ENCODE results near the gene OR2A12.
"Not testable (repeated sequence)": the region's sequence is repeated elsewhere in the genome, so short reads cannot be mapped to it uniquely, and the experiment has no call there.

The OR2A12 gene

DNA sequence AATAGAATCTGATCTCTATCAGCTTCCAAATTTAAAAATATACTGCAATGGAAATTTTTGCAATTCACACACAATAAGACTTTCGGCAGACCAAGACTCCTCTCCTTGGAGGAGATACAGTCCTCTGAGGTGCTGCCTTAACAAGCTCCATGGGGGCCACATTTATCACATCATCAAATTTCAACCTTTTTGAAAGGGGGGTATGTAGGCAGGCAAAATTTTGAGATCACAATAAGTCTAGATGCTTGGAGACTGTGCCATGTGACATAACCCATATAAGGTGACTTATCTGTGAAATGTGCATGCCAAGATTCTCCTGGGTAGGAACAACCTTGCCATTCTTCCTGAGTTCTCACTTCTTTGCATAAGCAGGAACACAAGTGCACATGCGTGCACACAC, at the start of gene OR2A12:
Gene OR2A12, plus strand, starts transcription at position 301 of the 400 bp plus-strand sequence. CDS start 8,830 bp downstream, outside the sequence.
- no peak for DNase-seq

DNA sequence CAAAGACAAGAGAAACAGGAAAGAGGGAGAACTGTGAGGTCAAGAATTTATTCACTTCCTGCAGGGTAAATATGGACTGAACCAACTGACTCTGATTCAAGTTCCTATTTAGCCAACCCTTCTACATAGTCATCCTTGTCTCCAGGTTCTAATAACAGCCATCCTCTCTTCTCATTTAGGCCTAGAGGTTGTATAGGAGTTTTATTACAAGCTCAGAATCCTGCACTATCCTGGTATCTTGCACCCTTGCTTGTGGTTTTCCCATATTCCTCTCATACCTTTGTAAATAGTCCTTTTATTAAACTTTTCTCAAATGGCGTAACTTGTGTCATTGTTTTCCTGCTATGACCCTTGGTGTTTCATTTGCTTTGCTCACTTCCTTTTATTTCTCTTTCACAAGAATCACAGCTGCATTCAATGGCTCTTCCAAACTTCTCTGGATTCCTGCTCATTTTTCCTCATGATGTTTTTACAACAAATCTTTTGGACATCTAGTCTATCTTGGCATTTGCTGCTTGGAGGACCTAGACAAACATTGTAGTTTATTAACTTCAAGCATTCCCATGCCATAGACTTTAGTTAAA, 49.7 kb upstream of the OR2A12 start:
- no peak for DNase-seq

DNA sequence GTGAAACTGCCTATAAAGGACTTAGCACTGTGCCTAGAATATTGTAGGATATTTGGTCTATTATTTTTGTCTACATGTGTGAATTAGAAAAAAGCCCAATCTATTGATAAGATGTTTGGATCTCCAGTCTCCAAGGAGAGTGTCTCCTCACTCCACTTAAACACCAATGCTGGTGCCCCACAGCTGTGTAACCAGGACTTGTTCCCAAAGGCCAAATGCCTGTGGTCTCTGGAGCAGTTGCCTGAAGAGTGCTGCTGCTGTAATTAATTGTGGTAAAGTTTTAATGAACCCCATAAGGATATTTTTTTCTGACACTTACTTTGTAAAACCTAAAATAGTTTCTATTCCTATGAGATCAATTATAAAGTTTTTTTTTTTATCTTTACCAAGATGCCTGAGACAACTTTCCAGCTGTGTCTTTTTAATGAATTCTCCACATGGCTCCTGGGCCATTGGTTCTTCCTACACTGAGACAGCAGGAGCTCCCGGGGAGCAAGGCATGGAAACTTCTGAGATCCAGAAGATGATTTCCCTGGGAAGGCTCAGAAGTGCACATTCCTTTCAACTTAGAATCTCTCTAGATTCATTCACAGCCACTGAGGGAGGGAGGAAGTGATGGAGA, 48.6 kb upstream of the OR2A12 start:
- no peak for DNase-seq

- DNase-seq, result no peak
Observed at GRCh38 chr7:144038887-144039286, 47.2 kb upstream of the OR2A12 start.

DNA sequence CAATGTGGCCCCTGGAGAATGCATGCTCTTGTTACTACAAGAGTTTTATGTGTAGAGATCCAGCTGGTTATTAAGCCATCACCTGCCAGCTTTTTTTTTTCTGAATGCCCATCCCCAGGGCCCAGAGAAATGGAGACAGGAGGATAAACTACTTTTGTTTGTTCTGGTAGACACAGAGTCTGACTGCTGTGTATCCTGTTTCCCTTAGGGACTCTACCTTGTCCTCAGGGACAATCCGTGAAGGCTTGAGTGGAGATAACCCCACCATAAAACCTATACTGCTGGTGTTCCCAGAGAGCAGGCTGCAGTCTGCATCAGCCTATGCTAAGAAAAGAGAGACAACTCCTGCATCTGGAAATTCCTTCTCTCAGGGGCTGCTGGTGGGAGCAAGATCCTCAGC, 37.4 kb upstream of the OR2A12 start, which contains the start of gene OR2A5:
Gene OR2A5, plus strand, starts transcription at position 301 of the 400 bp plus-strand sequence. CDS start 1,454 bp downstream, outside the sequence.
- DNase-seq, result no peak

DNA sequence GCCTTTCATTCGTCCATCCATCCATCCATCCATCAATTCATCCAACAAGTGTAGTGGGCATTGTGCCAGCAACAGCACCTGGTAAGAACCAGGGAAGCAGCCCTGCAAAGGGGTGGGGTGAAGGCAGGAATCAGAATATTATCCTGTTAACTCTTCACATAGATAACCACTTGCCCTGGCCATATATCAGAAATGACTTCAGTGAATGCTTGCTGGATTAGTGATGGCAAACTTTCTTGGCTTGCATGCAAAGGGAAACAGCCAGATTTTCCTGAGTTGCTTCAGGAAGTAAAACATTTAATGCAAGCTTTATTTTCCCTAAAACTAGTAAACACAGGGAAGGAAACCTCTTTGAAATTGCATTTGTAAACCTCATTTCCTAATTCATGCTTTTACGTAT, 36.6 kb upstream of the OR2A12 start:
- no peak for DNase-seq

- no peak for DNase-seq
Observed at GRCh38 chr7:144050093-144050492, 36.0 kb upstream of the OR2A12 start.

DNA sequence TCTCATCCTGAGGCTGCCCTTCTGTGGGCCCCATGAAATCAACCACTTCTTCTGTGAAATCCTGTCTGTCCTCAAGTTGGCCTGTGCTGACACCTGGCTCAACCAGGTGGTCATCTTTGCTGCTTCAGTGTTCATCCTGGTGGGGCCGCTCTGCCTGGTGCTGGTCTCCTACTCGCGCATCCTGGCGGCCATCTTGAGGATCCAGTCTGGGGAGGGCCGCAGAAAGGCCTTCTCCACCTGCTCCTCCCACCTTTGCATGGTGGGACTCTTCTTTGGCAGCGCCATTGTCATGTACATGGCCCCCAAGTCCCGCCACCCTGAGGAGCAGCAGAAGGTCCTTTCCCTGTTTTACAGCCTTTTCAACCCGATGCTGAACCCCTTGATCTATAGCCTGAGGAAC, 35.2 kb upstream of the OR2A12 start:
- DNase-seq, result not testable (repeated sequence)

GRCh38 chr7:144057954-144058353, 28.1 kb upstream of the OR2A12 start:
- DNase-seq, result no peak

DNA sequence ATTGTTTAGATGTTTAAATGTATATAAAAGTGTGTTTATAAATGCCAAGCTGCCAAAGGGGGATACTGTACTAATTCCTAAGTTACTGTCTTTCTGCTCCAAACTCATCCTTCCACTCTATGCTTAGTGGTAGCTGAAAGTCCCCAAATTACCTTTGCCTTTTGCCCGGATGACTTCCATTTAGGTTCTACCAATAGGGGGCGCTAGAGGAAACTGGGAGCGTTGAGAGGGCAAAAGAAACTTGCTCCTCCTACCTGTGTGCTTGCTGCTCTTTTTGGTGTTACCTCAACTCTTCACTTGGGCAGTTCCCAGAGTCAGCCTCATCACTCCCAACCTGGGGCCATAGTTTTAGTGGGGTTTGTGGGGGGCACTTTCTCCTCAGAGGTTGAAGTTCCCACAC, 22.4 kb upstream of the OR2A12 start:
- peak; percentile 9 for DNase-seq

DNA sequence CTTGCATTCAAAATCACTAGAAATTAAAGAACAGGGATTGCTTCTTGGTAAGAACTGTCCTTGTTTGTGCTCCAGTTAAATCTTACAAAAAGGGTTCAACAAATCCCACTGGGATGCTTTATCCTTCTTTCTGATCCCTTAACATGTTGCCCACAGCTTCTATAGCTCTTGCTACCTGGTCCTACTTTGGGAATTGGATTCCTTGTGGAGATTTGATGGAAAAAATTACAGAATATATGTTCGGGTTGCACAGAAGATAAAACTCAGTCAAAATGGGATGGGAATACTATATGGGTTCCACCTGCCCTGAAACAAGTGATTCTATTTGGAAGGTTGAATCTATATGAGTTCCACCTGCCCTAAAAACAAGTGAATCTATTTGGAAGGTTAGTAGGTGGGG, 16.6 kb upstream of the OR2A12 start, which contains the start of gene OR2A25:
Gene OR2A25, plus strand, starts transcription at position 301 of the 400 bp plus-strand sequence. CDS start 4,409 bp downstream, outside the sequence.
- DNase-seq, result no peak

DNA sequence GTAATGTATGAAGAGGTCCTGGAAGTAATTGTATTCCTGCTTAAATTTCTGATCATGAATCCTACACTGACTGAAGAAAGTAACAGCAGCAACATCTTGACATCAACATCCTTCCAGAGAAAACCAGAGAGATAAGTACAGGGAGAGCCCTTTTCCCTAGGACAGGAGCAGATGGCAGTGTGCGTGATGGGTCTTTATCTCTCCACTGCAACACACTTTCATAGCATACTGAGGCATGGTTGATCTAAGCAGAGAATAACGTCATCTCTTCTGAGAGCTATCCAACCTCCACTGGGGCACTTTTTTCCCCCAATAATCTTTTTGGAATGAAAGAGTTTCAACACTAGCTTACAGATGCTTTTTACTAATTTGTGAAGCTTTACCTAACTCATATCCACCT, 16.1 kb upstream of the OR2A12 start:
- no peak for DNase-seq

DNA sequence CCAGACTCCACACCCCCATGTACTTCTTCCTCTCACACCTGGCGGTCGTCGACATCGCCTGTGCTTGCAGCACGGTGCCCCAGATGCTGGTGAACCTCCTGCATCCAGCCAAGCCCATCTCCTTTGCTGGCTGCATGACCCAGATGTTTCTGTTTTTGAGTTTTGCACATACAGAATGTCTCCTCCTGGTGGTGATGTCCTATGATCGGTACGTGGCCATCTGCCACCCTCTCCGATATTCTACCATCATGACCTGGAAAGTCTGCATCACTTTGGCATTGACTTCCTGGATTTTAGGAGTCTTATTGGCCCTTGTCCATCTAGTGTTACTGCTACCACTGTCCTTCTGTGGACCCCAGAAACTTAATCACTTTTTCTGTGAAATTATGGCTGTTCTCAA, 11.7 kb upstream of the OR2A12 start:
- DNase-seq, result no peak

DNA sequence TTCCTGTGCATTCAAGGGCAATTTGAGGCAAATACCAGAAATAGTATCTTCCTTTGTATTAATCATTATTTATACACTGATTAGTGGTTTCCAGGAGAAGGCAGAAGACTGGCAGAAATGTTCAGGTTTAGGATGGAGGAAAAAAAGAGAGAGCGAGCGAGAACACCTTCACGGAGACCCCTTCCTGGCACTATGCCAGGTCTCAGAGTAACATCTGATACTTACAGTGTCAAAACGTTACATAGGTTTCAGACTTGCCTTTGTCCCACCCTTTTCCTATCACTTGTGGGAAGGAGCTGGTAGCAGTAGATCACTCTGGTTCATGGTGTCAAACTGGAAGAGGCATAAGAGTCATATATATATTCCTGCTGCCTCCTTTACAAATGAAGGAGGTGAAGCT, 652 bp downstream of the OR2A12 start:
- DNase-seq, result no peak

- DNase-seq, result no peak
Observed at GRCh38 chr7:144087230-144087629, 1.2 kb downstream of the OR2A12 start.

- DNase-seq, result no peak
Observed at GRCh38 chr7:144090667-144091066, 4.6 kb downstream of the OR2A12 start.

- DNase-seq, result no peak
Observed at GRCh38 chr7:144098776-144099175, 12.7 kb downstream of the OR2A12 start.

DNA sequence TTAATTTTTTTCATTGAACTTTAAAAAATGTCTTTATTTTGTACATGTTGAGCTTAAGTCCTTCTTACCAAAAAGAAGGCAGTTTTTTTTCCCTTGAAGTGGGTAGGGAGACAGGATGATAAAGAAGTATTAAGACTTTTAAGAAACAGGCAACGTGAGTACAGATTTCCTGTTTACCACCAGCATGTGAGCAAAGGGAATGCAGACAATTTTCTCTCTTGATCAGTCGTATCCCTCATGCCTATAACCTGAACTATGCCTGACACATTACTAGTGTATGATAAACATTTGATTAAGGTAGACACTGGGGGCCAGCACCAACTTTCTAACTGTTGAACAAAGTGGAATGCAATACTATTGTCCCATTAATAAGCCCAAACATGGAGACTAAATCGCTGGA, 14.5 kb downstream of the OR2A12 start:
- no peak for DNase-seq

DNA sequence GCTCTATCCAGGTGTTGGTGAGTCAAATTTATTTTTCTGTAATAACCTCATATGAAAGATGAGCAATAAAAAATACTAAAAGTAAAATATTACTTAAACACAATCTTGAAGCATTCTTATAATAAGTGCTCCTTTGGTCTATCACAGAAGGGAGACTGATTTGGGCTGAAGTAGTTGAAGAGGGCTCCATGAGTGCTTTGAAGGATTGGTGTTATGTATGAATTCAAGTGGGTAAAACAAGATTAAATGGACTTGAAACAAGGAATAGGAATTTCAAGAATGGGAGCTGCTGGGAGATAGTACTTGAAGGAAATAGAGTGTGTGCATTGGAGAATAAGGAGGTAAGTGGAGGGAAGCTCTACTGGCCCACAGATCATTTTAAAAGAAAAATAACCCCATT, 16.0 kb downstream of the OR2A12 start:
- DNase-seq, result no peak

DNA sequence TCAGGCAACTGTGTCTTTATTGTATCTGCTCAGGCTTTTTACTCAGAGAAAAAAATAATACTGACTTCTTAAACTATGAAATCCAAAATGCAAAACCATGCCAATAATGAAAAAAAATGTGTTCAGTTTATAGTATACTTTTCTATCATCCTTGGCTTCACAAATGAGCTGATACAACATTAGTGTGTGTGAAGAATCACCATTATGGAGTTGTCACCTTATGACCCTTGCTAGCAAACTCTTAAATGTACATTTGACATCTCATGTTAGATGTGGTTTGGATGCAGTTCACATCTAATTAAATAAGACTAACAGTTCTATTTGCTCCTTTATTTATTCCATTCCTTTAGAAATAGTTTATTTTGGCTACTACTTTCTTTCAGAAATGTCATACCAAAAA, 19.1 kb downstream of the OR2A12 start:
- no peak for DNase-seq

DNA sequence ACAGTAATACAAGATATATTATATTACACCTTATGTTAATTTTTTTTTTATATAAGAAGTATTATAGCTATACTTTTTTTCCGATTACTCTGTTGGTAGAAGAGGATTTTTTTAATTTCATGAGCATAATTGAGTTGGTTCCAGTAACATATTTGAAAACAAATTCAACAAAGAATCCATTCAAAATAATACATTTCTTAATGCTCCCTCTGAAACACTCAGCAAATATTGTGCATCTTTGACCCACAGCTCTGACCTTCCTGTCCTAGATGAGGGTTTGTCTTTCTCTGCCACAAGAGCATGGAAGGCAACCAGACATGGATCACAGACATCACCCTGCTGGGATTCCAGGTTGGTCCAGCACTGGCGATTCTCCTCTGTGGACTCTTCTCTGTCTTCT, 23.2 kb downstream of the OR2A12 start, which contains the start of gene OR2A2:
Gene OR2A2, plus strand, starts transcription at position 301 of the 400 bp plus-strand sequence. Its CDS starts 0 bp downstream, at position 301.
- no peak for DNase-seq

- DNase-seq, result no peak
Observed at GRCh38 chr7:144110272-144110671, 24.2 kb downstream of the OR2A12 start.

- DNase-seq, result no peak
Observed at GRCh38 chr7:144113651-144114050, 27.6 kb downstream of the OR2A12 start.

DNA sequence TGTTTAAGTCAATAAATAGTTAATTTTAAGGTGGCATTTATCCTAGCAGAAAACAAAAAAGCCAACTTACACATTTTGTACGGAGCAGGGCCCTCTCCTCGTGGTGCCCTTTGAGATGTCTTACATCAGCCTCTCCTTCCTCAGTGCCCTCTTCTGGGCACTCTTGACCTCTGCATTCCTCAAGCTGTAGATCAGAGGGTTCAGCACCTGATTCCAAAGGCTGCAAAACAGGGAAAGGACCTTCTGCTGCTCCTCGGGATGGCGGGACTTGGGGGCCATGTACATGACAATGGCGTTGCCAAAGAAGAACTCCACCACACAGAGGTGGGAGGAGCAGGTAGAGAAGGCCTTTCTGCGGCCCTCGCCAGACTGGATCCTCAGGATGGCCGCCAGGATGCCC, 32.3 kb downstream of the OR2A12 start:
- DNase-seq, result no peak

DNA sequence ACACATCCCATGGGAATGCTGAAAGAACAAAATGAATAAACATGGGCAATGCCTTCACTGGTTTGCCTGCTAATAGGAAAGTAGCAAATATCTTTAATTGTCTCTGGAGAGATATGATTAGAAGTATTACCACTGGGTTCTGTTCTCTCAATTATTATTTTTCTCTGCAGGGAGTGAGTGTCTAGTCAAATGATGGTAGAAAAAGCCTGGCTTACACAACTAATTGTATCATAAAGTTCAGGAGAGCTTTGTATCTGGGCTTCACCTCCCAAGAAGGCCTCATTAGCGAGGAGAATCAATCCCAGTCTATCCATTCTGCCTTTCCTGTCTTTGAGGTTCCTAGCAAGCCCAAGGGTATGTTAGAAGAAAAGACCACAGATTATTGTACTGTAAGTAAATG, 36.8 kb downstream of the OR2A12 start, which contains the start of gene OR2A14:
Gene OR2A14, plus strand, starts transcription at position 301 of the 400 bp plus-strand sequence. CDS start 5,937 bp downstream, outside the sequence.
- DNase-seq, result no peak
